Stimulated activated CD4-positive, alpha-beta T cell treated with anti-CD3 and anti-CD28 coated beads, Interleukin-2, amount 100 ng/mL, for 24 hours (primary cell): ENCODE measurements around the gene BCR.

Source experiments
- DNase-seq, 2 donors: peaks; one replicate each; pipeline ENCODE4 v3.0.0-alpha.2; 2020

The BCR gene

GRCh38 chr22:23266780-23267179 lies 86.5 kb downstream of the BCR start:
- no peak for DNase-seq

GRCh38 chr22:23267226-23268043 lies 87.1 kb downstream of the BCR start:
- DNase-seq = no peak

GRCh38 chr22:23268139-23268712 lies 87.9 kb downstream of the BCR start:
- DNase-seq = no peak

DNA sequence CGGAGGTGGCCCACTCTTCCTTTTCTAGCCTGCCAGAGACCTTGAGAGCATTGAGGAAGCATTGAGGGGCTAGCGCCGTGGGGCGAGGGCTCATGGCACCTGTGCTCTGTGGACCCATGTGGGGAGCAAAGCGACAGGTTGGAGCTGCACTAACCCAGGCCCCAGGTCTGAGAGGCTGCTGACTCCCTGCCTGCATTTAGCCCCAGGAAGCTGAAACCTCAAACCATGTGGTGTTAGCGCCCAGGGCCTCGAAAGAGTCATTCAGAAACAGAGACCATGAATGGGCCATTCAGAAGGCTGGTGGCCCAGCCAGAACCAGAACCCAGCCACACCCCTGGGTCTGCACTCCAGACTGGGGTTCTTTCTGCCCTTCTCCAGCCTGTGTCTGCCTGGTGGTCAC lies 88.6 kb downstream of the BCR start:
- no peak for DNase-seq

DNA sequence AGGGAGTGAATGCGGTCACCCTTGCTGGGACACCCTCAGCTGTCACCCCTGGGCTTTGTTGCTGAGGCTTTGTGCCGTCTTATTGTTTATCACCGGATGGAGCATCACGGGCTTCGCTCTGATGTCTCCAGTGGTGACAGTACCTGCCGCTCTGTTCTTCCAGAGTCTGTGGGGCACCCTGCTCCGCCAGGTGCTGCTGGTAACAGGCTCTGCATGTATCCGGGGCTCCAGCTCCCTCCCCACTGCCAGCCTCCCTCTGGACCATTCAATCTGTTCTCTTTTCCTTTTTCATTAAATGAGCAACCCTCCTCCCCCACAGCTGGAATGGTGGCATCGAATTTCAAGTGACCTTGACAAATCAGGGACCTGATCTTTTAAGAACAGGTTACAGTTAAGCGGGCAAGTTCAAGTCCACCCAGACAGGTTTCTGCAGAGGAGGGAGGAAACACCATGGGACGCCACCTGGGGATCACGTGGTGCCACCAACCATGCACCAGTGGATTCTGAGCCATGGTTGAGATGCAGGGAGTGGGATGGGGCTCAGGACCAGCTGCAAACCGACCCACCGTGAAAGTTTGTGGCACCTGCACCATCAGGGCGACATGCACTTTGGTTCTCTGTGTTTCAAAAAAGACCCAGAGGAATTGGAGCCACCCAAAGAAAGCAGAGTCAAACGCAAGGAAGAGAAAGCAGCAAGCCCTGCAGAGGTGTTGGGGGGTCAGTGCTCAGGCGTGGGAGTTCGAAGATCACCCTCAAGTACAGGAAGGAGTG lies 89.3 kb downstream of the BCR start:
- DNase-seq = no peak

DNA sequence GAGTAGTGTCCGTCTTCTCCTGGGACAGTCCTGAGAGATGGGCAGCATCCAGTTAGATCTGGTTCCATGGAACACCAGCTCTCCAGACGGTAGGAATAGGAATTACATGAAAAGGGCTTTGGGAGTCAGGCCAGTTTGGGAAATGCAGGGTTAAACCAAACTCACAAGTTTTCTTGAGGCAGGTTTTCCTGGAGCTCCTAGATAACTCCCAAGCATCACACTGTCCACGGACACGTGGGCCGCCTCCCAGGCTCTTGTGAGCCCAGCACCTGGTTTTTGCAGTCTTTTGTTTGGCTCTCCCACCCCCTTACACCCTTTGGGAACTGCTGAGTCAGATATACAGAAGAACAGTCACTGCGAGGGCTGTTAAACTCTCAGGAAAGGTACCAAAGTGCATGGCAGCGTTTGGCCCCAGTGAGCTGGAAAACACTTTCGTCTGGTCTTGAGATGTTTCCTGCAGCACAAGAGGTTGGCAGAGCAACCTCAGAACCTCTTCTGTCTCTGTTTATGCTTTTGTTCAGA lies 90.0 kb downstream of the BCR start:
- DNase-seq = no peak

DNA sequence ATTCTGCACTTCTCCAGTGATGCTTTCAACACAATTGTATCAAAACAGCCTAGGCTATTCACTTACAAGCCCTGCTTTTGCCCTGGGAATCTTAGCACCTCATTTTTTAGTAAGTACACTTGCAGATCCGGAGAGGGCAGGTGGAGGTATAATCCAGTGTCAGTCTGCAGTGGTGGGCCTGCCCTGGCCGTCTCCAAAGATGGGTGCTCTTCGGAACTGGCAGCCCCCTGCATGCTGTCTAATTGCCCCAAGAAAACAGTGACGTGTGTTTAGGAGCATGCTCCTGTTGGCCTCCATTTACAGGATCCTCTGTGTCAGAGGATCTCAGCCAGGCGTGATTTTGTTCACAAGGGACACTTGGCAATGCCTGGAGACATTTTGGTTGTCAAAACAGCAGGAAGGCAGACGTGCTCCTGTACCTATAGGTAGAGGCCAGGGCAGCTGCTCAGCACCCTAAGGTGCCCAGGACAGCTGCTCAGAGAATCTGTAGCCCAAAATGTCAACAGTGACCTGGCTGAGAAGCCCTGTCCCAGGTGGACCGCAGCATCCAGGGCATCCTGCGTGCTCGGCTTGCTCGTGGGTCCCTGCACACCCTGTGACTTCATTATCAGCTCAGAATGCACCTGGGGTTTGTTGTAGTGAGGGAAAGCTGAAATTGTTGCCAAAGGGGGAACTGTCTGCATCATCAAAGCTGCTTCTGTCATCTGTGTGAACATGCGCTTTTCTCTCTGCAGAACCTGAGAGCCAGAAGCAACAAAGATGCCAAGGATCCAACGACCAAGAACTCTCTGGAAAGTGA lies 90.7 kb downstream of the BCR start:
- no peak for DNase-seq

DNA sequence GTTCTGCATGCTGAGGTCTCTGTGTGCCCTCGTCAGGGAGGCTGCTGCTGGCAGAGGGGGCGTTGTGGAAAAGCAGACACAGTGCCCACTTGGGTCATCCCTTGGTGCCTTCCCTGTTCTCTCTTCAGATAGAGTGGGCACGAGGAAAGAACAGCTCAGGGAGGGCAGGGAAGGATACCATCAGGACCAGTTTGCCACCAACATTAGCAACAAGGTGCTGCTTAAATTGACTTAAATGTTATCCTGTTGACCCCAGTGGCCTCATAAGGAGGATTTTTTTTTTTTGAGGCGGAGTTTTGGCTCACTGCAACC lies 91.2 kb downstream of the BCR start:
- no peak for DNase-seq

- no peak for DNase-seq
These were observed 92.1 kb downstream of the BCR start for GRCh38 chr22:23272371-23272770.

- DNase-seq = no peak
These were observed 92.5 kb downstream of the BCR start for GRCh38 chr22:23272834-23273233.

GRCh38 chr22:23273445-23274145 lies 93.3 kb downstream of the BCR start:
- no peak for DNase-seq

DNA sequence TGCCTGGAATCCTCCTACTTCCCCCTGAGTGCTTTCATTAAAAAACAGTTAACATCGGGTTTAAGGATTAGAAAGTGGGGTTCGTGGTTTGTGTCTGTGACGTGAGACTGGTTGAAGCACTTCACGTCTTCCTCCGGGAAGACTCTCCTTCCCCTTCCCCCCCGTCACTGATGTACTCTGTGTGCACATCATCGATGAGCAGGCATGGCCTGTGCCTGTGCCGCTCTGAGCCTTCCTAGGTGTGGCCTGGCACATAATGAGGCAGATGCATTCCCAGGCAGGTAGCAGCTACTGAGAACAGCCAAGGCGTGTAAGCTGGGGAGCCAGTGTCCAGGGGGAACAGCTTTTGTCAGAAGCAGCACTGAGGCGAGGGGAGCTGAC lies 93.8 kb downstream of the BCR start:
- no peak for DNase-seq

GRCh38 chr22:23274891-23275694 lies 94.8 kb downstream of the BCR start:
- no peak for DNase-seq

DNA sequence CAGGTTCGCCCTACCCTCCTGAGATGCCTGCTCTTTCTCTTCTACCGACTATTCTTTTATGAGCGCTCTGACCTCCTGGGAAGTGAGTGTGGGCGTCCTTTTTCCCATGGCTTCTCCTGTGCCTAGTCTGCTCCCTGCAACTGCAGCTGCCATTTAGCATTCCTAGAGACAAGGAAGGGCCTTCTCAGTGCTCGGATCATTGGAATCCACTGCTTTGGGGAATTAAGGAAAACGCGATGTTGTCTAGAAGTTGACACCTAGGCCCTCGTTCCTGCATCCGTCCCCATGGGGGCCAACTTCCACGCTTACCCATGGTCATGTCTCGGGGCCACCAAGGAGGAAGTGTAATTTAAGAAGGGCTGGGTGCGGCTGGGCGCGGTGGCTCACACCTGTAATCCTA lies 95.4 kb downstream of the BCR start:
- DNase-seq = no peak

- no peak for DNase-seq
These were observed 96.6 kb downstream of the BCR start for GRCh38 chr22:23276656-23277582.

DNA sequence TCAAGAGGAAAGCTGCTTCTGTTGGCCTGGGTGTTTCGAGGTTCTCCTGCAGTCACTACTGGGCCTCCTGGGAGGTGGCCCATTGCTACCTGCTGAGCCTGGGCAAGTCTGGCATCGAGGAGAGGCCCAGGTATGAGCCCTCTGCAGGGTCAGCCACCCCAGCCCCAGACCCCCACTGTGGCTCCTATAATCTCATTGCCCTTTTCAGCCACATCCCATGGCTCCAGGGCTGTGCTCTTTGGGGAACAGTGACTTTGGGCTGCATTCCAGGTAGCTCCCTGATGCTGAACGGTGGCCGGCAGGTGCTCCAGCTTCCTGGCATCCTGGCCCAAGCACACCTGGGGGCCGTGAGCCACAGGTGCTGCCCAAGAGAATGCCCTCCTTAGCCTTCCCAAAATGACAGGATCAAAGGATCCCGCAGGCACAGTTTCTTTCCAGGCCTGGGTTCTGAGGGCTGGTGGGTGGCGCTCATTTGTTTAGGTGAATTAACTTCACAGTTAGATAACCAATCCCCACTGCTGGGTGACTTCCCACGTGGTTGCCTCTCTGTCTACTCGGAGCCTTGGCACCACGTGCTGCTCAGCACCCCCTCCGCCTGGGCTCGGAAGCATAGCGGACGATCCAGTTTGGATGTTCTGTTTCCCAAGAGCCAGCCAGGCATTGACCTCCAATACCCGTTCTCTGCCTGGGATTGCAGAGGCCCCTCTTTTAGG lies 97.4 kb downstream of the BCR start:
- DNase-seq = no peak

- DNase-seq = no peak
These were observed 98.8 kb downstream of the BCR start for GRCh38 chr22:23278883-23279675.

DNA sequence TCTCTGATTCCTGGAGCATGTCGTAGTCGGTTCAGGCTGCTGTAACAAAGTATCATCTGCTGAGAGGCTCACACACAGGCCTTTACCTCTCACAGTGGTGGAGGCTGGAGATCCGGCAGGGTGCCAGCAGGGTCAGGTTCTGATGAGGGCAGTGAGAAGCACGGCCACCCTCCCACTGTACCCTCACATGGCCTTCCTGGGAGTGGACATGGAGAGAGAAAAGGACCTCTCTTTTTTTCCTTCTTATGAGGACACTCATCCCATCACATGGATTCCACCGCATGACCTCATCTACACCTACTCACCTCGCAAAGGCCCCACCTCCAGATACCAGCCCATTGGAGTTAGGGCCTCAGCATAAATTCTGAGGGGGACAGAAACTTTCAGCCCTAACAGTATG lies 99.5 kb downstream of the BCR start:
- DNase-seq = no peak
